Raji (cell line): ENCODE results near the gene TOB2.

Experiments
- POLR2A ChIP-seq: IDR thresholded peaks from 2 replicates; pipeline ENCODE4 v1.6.1; 2011; ENCODE audit warnings: low read depth, low read length, control low read depth; ENCODE audit not compliant: insufficient read depth

The TOB2 gene

DNA sequence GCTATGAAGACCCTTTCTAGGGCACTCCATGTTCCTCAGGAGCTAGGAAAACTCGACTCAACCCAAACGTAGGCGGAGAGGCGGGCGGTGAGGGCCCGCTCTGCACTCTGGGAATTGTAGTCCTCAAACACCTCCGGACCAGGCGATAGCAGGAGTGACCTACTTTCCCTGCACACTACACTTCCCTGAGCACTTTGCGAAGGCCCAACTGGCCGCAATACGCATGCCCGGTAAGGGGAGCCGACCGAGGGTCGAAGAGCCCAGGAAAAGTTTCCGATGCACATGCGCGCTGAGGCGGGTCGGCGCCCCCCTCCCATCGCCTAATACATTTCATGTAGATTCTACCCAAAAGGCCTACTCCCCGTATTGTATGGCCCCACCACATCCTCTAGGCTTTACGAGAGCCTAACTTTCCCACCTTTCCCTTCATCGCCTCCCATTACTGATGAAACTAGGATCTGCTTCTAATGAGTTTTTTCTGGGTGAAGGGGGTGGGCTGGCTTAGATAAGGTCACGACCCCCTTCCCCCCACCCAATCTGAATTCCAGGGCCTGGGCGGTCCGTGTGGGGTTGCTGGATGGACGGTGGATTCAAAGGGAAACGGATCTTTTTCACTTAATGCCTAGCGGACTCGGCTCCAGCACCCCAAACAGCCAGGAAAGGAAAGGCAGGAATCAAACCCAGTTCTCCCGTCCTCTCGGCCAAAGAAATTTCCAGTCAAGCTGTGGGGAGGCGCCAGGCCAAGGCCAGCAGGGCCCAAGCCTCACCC, 2.1 kb downstream of the TOB2 start:
- peak; percentile 52 for TF ChIP-seq POLR2A

DNA sequence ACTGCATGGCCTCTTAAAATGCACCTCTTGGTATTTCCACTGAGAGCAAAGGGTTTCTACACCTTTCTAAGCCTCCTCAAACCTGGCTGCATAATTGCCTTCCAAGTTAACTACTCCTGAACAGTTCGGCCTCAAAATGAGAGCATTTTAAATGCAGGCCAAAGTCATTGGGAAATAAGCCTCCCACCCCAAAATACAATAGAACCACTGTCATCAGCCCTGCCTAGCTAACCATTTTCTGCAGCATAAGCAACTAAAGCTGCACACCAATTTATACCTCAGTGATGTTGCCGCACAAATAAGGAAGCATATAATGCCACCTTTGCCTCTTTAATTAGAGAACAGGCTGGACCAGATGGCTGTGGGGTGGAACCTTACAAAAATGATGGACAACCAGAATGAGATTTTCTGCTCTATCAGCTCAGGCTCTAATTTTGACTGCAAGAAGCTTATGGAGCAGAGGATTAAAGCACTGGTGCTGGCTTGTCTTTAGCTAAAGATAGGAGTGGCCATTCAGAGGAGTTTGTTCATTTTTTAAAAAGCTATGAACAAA, 4.3 kb downstream of the TOB2 start:
- no peak for TF ChIP-seq POLR2A

DNA sequence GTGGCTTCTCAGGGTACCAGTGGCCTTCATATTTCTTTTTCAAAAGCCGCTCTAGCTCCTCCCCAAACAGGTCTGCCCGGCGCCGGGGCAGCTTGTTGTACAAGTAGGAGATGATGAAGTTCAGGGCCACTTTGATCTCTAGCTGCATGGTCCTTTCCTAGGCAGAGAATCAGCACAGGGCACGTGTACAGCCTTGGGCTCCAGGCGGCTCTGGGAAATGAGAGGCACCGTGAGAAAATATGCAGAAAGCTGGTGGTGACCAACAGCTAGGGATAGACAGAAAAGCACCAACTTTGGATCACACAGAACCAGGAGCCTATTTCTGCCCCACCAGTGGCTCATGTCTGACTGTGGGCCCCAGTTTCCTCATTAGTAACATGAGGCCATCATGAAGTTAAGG, 9.4 kb downstream of the TOB2 start:
- no peak for TF ChIP-seq POLR2A

DNA sequence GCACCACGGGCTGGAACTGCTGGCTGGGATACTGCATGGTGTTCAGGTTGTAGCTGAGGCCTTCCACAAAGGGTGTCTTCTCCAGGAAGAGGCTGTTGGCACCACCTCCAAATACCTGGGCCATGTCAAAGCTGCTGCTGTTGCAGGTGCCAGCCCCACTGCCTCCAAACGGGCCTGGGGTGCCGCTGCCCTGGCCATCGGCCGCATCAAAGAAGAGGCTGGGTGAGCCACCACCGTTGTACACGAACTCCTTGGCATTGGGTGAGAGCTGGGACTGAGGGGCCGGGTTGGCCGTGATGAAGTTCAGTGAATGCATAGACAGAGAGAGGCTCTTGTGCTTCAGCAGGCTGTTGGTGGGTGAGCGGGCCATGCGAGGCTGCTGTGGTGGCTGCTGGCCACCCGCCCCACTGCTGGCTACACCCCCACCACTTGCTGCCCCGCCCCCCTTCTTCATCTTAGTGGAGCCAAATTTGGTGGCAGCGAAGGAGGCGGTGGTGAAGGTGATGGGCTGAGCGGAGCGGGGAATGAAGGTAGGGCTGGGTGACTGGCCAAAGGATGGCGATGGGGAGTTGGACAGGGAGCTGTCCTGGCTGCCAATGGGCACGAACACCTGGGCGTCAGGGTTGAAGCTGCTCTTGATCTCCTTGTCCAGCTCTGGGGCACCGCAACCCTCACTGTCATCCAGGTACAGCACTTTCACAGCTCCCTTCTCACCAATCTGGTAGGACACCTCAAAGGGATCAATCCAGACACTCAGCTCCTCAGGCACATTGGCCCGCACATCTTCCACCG, 10.1 kb downstream of the TOB2 start:
- TF ChIP-seq POLR2A = no peak

DNA sequence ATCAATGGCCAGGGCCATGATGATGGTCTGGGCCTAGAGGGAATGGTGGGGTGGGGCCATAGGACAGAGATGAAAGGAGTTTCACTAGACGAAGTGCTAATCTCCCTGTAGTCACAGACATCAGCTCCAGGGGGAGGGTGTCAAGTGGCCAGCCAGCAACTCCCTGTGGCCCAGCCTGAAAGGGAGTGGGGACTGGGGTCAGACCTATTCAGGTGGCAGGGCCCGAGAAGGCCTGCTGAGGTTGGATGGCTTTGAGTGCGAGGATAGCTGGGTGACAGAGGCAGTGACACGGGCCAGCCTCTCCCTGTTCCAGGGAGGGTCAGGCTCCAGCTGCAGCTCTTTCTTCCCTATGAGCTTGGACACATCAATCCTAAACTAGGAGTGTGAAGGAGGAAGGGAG, 11.0 kb downstream of the TOB2 start:
- no peak for TF ChIP-seq POLR2A

DNA sequence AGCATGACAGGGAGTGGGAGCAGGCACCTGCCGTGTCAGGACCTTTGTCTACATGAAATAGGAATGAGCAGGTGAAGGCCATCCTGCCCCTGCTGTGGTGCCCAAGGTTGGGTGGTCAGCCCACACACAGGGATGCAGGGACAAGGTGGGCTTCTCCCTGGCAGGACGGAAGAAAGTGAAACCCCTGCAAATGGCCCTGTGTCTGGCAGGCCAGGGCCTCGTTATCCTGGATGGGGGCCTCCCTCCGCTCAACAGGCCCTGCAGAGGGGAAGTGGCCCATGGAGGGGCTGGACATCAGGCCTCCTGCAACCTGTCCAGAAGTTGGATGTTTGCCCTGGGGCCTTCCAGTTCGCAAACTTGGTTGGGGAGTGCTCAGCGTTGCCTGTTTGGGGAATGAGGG, 14.9 kb downstream of the TOB2 start:
- TF ChIP-seq POLR2A = no peak

DNA sequence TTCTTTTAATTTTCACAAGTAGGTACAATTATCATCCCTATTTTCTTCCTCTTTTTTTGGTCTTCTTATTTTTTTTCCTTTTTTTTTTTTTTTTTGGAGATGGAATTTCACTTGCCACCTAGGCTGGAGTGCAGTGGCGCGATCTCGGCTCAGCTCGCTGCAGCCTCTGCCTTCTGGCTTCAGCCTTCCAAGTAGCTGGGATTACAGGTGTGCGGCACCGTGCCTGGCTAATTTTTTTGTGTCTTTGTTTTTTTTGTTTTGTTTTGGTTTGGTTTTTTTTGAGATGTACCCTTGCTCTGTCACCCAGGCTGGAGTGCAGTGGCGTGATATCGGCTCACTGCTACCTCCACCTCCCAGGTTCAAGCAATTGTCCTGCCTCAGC, 16.7 kb downstream of the TOB2 start:
- TF ChIP-seq POLR2A = no peak

DNA sequence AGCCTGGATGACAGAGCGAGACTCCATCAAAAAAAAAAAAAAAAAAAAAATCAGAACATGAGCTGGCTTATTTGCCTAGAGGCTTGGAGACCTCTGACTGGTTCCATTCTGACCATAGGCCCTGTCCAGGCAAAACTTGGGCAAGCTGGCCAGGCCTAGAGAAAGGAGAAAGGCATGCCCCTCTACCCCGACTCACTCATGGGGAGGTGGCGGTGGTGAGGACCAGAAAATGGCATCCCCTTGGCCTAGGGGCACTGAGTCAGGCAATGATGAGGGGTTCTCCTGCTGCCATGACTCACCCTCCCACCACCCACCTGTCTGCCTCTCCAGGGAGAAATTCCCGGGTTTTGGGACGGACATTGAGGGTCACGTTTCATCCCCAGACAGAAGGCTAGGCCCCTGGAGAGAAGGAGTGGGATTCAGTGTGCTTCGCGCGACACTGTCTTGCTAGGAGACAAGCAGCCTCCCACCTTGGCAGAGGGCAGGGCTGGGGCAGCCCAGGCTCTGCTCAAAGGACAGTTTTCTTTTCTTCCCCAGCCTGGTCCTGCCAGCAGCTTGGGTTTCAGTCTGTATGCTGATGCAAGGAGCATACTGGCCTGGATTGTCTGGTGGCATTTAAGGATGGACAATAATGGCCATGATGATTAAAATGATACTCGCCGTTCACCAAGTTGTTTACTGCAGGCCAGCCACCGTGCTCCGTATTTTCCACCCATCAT, 17.2 kb downstream of the TOB2 start:
- no peak for TF ChIP-seq POLR2A

DNA sequence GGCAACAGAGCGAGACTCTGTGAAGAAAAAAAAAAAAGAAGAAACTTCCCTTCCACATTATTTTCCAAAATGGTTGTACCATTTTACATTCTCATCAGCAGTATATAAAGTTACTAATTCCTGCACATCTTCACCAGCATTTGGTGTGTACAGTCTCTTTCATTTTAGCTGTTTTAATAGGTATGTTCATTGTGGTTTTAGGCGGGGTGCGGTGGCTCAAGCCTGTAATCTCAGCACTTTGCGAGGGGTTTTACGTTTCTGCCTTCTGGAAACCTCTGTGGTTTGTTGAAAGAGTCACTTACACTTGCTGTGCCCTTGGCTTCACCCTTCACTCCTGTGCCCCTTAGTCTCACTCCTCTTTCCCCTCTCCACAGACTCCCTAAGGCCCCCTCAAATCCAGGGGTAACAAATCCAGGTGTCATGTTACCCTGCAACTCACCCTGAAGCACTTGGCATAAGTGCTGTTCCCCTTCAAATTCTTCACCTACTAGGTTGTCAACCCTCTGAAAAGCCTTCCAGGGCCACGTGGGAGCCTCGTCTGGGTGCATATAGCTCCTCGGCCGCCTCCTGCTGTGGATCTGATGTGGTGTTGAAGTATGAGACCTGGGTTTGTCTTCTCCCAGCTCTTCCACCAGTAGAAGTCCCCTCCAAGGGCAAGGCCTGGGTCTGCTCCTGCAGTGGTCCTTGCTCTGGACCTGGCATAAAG, 20.8 kb downstream of the TOB2 start:
- no peak for TF ChIP-seq POLR2A

DNA sequence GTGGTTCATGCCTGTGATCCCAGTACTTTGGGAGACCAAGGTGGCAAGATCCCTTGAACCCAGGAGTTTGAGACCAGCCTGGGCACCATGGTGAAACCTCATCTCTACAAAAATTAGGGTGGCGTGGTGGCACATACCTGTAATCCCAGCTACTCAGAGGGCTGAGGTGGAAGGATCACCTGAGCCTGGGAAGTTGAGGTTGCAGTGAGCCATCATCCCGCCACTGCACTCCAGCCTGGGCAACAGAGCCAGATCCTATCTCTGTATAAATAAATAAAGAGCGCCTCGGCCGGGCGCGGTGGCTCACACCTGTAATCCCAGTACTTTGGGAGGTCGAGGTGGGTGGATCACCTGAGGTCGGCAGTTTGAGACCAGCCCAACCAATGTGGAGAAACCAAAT, 27.9 kb downstream of the TOB2 start:
- no peak for TF ChIP-seq POLR2A

DNA sequence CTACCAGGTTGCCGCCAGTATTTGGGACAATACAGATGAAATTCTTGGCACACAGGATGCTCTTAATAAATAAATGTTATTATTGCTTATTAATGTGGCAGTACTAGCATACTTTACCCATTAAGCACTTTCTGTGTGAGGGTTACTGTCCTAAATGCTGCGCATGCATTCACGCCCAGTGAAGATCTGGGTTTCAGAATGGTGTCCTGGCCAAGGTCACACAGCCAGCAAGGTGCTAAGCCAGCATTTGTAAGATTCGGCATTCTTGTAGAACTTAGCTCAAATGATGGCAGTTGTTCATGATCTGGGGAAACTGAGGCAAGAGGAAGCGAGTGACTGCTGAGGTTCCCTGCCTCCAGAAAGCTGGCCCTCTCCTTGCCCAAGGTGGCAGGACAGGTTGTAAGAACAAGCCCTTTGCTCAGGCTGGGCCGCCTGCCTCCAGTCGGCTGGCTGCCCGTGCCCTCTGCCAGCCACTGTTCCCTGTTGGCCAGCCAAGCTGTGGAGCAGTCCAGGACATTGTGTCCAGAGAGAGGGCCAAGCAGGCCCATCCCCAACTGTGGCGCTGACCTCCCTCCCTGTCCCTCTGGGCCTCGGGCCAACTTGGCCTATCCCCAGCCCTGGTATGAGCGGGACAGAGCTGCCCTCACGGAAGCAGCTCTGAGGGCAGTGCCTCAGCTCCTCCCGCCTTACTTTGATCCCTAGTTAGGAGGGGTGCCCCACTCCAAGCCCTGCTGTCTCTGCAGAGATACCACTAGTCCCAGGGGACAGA, 28.8 kb downstream of the TOB2 start:
- TF ChIP-seq POLR2A = no peak

DNA sequence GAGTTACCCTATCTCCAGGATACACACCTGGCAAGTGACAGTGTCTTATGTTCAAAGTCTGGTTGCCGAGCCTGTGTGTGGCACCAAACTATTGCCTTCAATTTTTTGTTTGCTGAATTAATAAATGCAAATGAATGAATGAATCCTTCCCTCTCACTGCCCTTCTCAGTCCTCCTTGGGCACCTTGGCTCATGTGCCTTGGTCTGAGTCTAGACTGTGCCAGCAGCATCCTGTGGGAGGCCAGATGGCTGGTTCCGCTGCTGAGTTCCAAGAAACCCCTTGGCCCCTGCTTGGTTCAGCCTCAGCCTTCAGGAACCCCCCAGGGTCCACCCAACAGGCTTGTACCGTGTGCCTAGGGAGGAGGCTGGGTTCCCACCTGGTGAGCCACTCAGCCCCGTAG, 31.0 kb downstream of the TOB2 start:
- no peak for TF ChIP-seq POLR2A

DNA sequence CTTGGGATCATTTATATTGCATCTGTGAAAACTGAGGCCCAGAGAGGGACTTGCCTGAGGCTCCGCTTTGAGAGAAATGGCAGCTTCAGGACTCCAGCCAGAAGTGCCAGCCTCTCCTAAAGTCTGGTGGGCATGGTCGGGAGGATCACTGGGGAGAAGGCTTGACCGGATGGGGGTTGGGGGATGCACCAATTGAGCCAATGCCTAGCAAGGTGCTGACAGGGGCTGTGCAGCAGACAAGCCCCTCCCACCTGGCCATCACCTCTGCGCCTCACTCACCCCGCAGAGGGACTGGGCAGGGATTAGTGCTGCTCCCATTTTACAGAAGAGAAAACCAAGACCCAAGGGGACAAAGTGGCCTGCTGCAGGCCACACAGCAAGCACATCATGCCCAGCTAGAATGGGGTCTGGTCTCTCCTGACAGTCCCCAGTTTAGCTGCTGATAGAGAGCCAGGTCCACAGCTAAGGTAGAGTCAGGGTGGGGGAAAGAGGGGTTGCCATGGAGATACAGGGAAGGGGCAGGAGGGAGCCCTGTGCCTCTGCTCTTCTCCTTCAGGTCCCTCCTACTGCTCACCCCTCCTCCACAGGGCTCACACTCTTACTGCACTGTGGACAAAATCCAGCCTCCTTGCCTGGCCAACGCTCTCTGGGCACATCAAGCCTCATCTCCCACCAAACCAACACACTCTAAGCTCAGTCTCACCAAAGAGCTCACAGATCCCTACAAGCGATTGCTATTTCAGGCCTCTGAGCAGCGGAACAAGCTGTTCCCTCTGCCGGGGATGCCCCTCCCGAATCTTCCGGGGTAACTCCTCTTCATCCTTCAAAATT, 35.4 kb downstream of the TOB2 start:
- TF ChIP-seq POLR2A = no peak
